Endothelial cell of umbilical vein (primary cell): ENCODE data around the gene GLP2R. TPM values are rescaled to one million over a fixed set of nuclear protein-coding genes. Genes with fewer than 3 reads are reported as not detected.

ENCODE experiments used
- BruUV-seq: library from RNA; stranded (reverse); fragments of 400-500 nt; replicated peaks from 2 replicates; lab custom pipeline; 2021; lab: Mats Ljungman, UMichigan
- CTCF ChIA-PET: fragments of 300-600, 350-600 bp; sonication (Branson Sonifier 250); formaldehyde crosslinking; loops from one replicate; lab custom pipeline; 2021; ENCODE audit warnings: antibody characterized with exemption, inconsistent platforms; lab: Charles Lee
- POLR2A ChIA-PET: fragments of 300-600, 350-600 bp; sonication (Branson Sonifier 250); formaldehyde crosslinking; loops from one replicate; lab custom pipeline; 2021; ENCODE audit warnings: antibody characterized with exemption, inconsistent platforms; lab: Charles Lee
- DNase-seq: peaks from one replicate; pipeline ENCODE4 v3.0.0-alpha.2; 2011; ENCODE audit warnings: low read depth, low spot score
- FAIRE-seq: peaks from 2 replicates; lab custom pipeline; 2011; peaks lifted over from hg19 to GRCh38; lab: Jason Lieb, UNC
- H2AFZ ChIP-seq: 2 replicates; pipeline ENCODE4 v1.6.0; 2012; ENCODE audit warnings: low read depth, low read length, control low read depth, inconsistent platforms
- H3K27ac ChIP-seq: 2 replicates; pipeline ENCODE4 v1.5.1; 2011; ENCODE audit warnings: low read depth, mild to moderate bottlenecking, control low read depth, low read length, moderate library complexity; ENCODE audit not compliant: insufficient read depth
- H3K27me3 ChIP-seq, 2 experiments: 2 replicates each; pipeline versions ENCODE4 v1.6.0 to v1.6.1; 2011; ENCODE audit warnings: low read length in 2 of 2, mixed read lengths in 1 of 2; ENCODE audit not compliant: control insufficient read depth in 2 of 2, insufficient read depth in 2 of 2
- H3K36me3 ChIP-seq, 2 experiments: 2 replicates in 1 of 2; 3 replicates in 1 of 2; pipeline ENCODE4 v1.5.1; 2011; ENCODE audit warnings: low read length in 2 of 2, mild to moderate bottlenecking in 1 of 2, moderate library complexity in 1 of 2; ENCODE audit not compliant: control insufficient read depth in 2 of 2, insufficient read depth in 2 of 2; ENCODE audit errors: extremely low read depth in 1 of 2
- H3K4me1 ChIP-seq: 3 replicates; pipeline ENCODE4 v1.5.1; 2011; ENCODE audit warnings: mild to moderate bottlenecking, low read length; ENCODE audit not compliant: control insufficient read depth, insufficient read depth; ENCODE audit errors: extremely low read depth
- H3K4me2 ChIP-seq: 2 replicates; pipeline ENCODE4 v1.6.1; 2011; ENCODE audit warnings: low read length, control low read depth, mixed read lengths; ENCODE audit not compliant: insufficient read depth
- H3K4me3 ChIP-seq, 3 experiments: fragments of 200-600 bp in 1 of 3; sonication (generic), shearing (Covaris generic) in 1 of 3; replicated peaks in 1 of 3; 2 replicates each; pipeline ENCODE4 v1.5.1; 2011 to 2016; ENCODE audit warnings: control low read depth in 3 of 3, low read length in 3 of 3, mild to moderate bottlenecking in 2 of 3, inconsistent platforms in 1 of 3, low read depth in 1 of 3, moderate library complexity in 1 of 3; ENCODE audit not compliant: insufficient read depth in 1 of 3
- H3K79me2 ChIP-seq: 2 replicates; pipeline ENCODE4 v1.6.0; 2012; ENCODE audit warnings: low read length, inconsistent platforms; ENCODE audit not compliant: control insufficient read depth, insufficient read depth
- H3K9ac ChIP-seq: replicated peaks from 2 replicates; pipeline ENCODE3; 2011; ENCODE audit warnings: low read length, control low read depth; ENCODE audit not compliant: insufficient read depth; ENCODE audit errors: extremely low read depth
- H3K9me1 ChIP-seq: replicated peaks from 3 replicates; pipeline ENCODE4 v1.6.0; 2011; ENCODE audit warnings: mild to moderate bottlenecking, low read length; ENCODE audit not compliant: control insufficient read depth, insufficient read depth; ENCODE audit errors: extremely low read depth
- H3K9me3 ChIP-seq: replicated peaks from 2 replicates; pipeline ENCODE4 v1.5.1; 2012; ENCODE audit warnings: low read length, inconsistent platforms; ENCODE audit not compliant: control insufficient read depth, insufficient read depth
- H4K20me1 ChIP-seq: replicated peaks from 2 replicates; pipeline ENCODE3; 2011; ENCODE audit warnings: mild to moderate bottlenecking, low read length; ENCODE audit not compliant: control insufficient read depth, insufficient read depth; ENCODE audit errors: extremely low read depth
- EZH2 ChIP-seq: IDR thresholded peaks from 2 replicates; pipeline ENCODE4 v1.6.1; 2012; ENCODE audit warnings: borderline replicate concordance, low read depth, mild to moderate bottlenecking, moderate library complexity, low read length, inconsistent platforms; ENCODE audit not compliant: severe bottlenecking
- FOS ChIP-seq: IDR thresholded peaks from 2 replicates; pipeline ENCODE4 v1.6.1; 2011; ENCODE audit warnings: mild to moderate bottlenecking, low read length, moderate library complexity, borderline replicate concordance; ENCODE audit not compliant: insufficient read depth
- GATA2 ChIP-seq: IDR thresholded peaks from 2 replicates; pipeline ENCODE4 v1.7.0; 2011; ENCODE audit warnings: low read depth, mild to moderate bottlenecking, moderate library complexity, mixed read lengths, low read length; ENCODE audit not compliant: insufficient read length, insufficient read depth
- JUN ChIP-seq: IDR thresholded peaks from 2 replicates; pipeline ENCODE4 v1.6.1; 2011; ENCODE audit warnings: borderline replicate concordance, low read depth; ENCODE audit not compliant: insufficient read length, insufficient read depth
- MYC ChIP-seq: IDR thresholded peaks from one replicate; pipeline ENCODE4 v1.6.1; 2011; ENCODE audit warnings: mild to moderate bottlenecking, low read depth, low read length
- POLR2A ChIP-seq: IDR thresholded peaks from 2 replicates; pipeline ENCODE4 v1.6.1; 2012; ENCODE audit warnings: low read depth, mild to moderate bottlenecking, control low read depth, low read length
- POLR2AphosphoS5 ChIP-seq: IDR thresholded peaks from 2 replicates; pipeline ENCODE4 v1.6.1; 2012; ENCODE audit warnings: low read depth, mild to moderate bottlenecking, control low read depth, low read length, moderate library complexity; ENCODE audit not compliant: insufficient read depth
- dilution Hi-C: fragments of 300-500 bp; cut with MboI; formaldehyde crosslinking; loops from one replicate; pipeline ENCODE4 v1.15.0; 2019; ENCODE audit warnings: low sequenced_read_pairs; ENCODE audit not compliant: extremely low pct_ligation_motif_present
- intact Hi-C: fragments of 100-400 bp; cut with micrococcal nuclease; formaldehyde crosslinking; loops from one replicate; pipeline ENCODE4 v1.10.0; 2022
- polyA plus RNA-seq, 4 experiments: library from polyadenylated mRNA; depleted of rRNA in 3 of 4; stranded (reverse) in 3 of 4; unstranded in 1 of 4; fragments of >200 nt; gene quantifications; 2 replicates each; pipeline versions ENCODE4 v1.2.1 to v1.2.3, GENCODE V29; 2011 to 2012; ENCODE audit warnings: missing spikeins in 1 of 4
- total RNA-seq: library from RNA; stranded (reverse); gene quantifications from 2 replicates; pipeline ENCODE4 v1.2.3, GENCODE V29; 2021
- TF ChIP-seq, protein P1 (sequence below): IDR thresholded peaks from 2 replicates; pipeline ENCODE4 v1.6.1; 2011; ENCODE audit not compliant: insufficient read depth, insufficient read length
- TF ChIP-seq, protein P2 (sequence below), 2 donors: IDR thresholded peaks; 1 replicate in 1 of 2; 2 replicates in 1 of 2; pipeline ENCODE4 v1.5.1; 2011; ENCODE audit warnings: low read length in 2 of 2, mild to moderate bottlenecking in 2 of 2, moderate library complexity in 2 of 2, control low read depth in 1 of 2, inconsistent platforms in 1 of 2, low read depth in 1 of 2; ENCODE audit not compliant: insufficient read depth in 1 of 2; ENCODE audit errors: extremely low read depth in 1 of 2

The GLP2R gene
- total and polyA plus RNA-seq, 2 donors (not counting 3 experiments of a cell fraction or from before 2014, with no cell fraction given), result not detected

DNA sequence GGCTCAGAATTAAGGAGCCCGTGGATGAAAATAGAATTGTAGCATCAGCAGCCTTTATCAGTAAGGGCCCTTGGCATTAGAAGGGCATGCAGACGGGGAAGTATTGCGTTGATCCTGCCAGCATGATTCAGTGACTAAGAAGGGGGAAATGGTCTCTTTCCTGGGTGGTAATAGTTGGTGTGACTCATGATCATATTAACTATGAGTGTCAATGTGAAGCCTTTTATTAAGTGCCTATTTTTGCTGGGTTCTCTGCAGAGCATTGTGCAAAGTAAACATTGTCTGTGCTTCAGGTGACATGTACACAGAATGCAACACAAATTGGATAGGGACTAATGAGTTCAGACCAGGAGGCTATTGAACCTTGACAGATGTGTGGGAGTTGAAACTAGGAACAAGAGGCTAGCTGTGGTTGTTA is 54.9 kb downstream of the GLP2R start:
- BruUV-seq, result no TSS peak
- intact Hi-C loops, result no loop called here
- Histone ChIP-seq H3K4me3 (no peak overlapping the region), H3K27ac (no peak overlapping the region), H3K4me2 (no peak overlapping the region), H4K20me1 (no peaks in the 10 kb centered on the region), H3K79me2 (no peaks in the 10 kb centered on the region), H3K9ac (no peak overlapping the region), H2AFZ (no peak overlapping the region), H3K9me1 (no peaks in the 10 kb centered on the region), H3K36me3 (no peaks in the 10 kb centered on the region), H3K4me1 (no peaks in the 10 kb centered on the region), H3K9me3 (peaks cover 8% of the 10 kb centered on the region), H3K27me3 (no peaks in the 10 kb centered on the region)
- CTCF ChIA-PET, result no interaction called here
- TF ChIP-seq EZH2 (no peak), JUN (no peak), POLR2AphosphoS5 (no peak), MYC (no peak), GATA2 (no peak), FOS (no peak), POLR2A (no peak)
- TF ChIP-seq, protein P1, sequence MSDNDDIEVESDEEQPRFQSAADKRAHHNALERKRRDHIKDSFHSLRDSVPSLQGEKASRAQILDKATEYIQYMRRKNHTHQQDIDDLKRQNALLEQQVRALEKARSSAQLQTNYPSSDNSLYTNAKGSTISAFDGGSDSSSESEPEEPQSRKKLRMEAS, result no peak
- TF ChIP-seq, protein P2, sequence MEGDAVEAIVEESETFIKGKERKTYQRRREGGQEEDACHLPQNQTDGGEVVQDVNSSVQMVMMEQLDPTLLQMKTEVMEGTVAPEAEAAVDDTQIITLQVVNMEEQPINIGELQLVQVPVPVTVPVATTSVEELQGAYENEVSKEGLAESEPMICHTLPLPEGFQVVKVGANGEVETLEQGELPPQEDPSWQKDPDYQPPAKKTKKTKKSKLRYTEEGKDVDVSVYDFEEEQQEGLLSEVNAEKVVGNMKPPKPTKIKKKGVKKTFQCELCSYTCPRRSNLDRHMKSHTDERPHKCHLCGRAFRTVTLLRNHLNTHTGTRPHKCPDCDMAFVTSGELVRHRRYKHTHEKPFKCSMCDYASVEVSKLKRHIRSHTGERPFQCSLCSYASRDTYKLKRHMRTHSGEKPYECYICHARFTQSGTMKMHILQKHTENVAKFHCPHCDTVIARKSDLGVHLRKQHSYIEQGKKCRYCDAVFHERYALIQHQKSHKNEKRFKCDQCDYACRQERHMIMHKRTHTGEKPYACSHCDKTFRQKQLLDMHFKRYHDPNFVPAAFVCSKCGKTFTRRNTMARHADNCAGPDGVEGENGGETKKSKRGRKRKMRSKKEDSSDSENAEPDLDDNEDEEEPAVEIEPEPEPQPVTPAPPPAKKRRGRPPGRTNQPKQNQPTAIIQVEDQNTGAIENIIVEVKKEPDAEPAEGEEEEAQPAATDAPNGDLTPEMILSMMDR (IDR thresholded peaks at IDR 0.05; ENCODE audit: extremely low read depth in 1 of 2, insufficient read depth in 1 of 2, low read depth in 1 of 2, low read length in 2 of 2), result no peak
- dilution Hi-C loops, result no loop called here
- FAIRE-seq, result no peak
- POLR2A ChIA-PET, result no interaction called here
- no peak for DNase-seq
